DMS53 treated with DMSO at 0.1 percent for 48 hours (cell line): ENCODE results near the gene CCDC63.
"Not testable (repeated sequence)": the region's sequence is repeated elsewhere in the genome, so short reads cannot be mapped to it uniquely, and the experiment has no call there.

Experiments
- DNase-seq: peaks from one replicate; lab custom pipeline; 2025; ENCODE audit not compliant: unreplicated experiment; lab: John Stamatoyannopoulos, UW

The CCDC63 gene

DNA sequence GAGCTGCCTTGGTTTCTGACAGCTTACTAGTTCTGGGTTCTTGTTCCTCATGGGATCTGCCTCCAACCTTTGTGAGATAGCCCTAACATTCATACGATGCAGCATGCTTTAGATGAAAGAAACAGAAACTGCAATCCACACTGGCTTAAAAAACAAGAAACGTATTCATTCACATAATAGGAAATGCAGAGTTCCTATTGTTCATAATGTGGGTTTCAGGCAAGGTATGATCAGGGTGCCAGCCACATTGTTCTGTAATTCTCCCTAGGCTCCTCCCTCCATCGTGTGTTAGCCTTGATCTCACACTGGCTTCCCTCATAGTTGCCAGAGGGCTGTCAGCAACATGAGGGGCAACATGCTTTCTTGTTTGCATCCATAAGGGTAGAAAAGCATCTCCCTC, 2.7 kb upstream of the CCDC63 start:
- no peak for DNase-seq

- no peak for DNase-seq
Observed at GRCh38 chr12:110844551-110845338, 2.0 kb upstream of the CCDC63 start.

DNA sequence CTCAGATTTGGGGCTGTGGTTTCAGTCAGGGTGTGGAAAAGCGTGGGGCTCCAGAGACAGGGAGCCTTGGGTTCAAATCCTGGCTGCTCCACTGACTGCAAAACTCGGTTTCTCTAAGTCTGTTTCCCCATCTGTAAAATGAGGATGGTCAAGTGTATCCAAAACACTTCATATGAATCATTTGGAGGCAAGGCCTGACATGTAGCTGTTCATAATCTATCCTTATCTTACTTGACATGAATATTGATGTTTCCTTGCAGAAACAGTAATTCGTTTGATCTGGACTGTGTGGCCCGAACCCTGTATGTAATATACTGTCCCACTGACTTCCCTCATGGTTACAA, 1.5 kb upstream of the CCDC63 start:
- no peak for DNase-seq

GRCh38 chr12:110848314-110848923, 1.6 kb downstream of the CCDC63 start:
- no peak for DNase-seq

GRCh38 chr12:110849221-110849620, 2.4 kb downstream of the CCDC63 start:
- no peak for DNase-seq

- no peak for DNase-seq
Observed at GRCh38 chr12:110849748-110850403, 3.1 kb downstream of the CCDC63 start.

- no peak for DNase-seq
Observed at GRCh38 chr12:110850762-110851161, 4.0 kb downstream of the CCDC63 start.

GRCh38 chr12:110853836-110854235, 7.0 kb downstream of the CCDC63 start:
- DNase-seq, result no peak

DNA sequence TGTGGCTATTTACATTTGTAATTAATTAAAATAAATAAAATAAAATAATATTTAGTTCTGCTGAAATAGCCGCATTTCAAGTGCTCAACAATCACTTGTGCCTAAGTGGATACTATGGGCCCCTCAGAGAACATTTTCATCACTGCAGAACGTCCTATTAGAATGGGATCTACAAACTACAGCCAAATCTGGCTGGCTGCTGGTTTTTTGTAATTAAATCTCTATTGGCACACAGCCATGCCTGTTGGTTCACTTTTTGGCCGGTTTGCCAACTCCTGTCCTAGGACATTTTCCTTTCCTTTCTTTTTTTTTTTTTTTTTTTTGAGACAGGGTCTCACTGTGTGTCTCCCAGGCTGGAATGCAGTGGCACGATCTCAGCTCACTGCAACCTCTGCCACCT, 9.8 kb downstream of the CCDC63 start:
- DNase-seq, result no peak

DNA sequence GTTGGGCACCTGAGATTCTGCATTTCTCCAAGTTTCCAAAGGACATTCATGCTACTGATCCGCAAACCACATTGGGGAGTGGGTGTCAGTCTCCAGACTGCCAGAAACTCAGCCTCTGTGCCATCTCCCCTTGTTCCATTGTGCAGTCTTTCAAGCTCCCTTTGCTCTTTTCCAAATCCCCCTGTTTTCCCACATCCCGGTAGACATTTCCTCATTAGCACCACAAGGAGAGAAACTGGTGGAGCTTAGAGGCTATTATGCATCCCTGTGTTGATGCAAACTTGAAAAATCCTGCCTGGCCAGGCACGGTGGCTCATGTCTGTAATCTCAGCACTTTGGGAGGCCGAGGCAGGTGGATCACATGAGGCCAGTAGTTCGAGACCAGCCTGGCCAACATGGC, 10.7 kb downstream of the CCDC63 start:
- DNase-seq, result no peak

DNA sequence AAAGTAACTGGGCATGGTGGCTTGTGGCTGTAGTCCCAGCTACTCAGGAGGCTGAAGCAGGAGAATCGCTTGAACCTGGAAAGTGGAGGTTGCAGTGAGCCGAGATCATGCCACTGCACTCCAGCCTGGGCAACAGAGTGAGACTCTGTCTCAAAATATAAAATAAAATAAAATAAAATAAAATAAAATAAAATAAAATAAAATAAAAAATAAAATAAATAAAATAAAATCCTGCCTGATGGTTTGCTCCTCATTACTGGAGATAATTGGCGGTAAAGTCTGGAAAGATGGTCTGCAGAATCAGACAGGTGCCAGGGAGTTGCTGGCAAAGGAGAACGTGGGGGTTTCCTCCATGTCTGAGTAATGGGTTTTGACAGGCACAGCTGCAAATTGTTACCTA, 11.2 kb downstream of the CCDC63 start:
- not testable (repeated sequence) for DNase-seq

DNA sequence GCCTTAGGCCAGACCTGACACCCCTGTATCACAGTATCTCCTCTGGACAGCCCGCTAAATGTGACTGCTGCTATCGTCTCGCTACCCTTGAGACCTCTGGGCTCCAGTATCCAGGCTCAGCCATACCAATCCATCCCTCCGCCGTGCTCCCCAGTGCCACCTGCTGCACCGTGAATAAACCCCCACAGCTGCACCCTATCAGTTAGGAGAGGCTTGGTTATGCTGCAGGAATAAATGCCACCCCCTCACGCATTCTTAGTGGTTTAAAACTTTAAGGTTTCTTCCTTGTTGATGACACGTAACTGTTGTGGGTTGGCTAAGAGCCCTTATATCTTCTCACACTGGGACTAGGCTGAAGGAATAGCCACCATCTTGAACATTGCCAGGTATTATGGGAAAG, 12.1 kb downstream of the CCDC63 start:
- DNase-seq, result no peak

DNA sequence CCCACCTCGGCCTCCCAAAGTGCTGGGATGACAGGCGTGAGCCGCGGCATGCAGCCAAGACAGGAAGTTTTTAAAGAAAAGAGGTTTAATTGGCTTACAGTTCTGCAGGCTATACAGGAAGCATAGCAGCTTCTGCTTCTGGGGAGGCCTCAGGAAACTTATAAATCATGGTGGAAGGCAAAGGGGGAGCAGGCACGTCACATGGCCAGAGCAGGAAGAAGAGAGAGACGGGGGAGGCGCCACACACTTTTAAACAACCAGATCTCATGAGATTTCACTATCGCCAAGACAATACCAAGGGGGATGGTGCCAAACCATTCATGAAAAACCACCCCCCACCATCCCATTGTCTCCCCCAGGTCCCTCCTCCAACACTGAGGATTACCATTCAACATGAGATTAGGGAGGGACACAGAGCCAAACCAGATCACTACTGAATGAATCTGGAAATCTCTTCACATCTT, 14.1 kb downstream of the CCDC63 start:
- DNase-seq, result no peak

DNA sequence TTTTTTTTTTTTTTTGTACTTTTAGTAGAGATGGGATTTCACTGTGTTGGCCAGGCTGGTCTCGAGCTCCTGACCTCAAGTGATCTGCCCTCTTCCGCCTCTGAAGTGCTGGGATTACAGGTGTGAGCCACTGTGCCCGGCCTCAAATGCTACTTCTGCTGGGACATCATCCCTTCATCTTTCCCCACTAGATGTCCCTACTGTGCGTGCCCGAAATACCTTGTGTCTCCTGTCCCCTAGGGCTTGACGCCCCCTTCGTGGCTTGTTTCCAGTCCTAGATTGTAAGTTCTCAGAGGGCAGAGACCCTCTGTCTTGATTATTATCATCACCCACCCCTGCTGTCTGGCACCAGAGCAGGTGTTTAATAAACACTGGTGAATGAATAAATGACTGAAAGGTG, 14.9 kb downstream of the CCDC63 start:
- no peak for DNase-seq

- no peak for DNase-seq
Observed at GRCh38 chr12:110862329-110862728, 15.5 kb downstream of the CCDC63 start.

DNA sequence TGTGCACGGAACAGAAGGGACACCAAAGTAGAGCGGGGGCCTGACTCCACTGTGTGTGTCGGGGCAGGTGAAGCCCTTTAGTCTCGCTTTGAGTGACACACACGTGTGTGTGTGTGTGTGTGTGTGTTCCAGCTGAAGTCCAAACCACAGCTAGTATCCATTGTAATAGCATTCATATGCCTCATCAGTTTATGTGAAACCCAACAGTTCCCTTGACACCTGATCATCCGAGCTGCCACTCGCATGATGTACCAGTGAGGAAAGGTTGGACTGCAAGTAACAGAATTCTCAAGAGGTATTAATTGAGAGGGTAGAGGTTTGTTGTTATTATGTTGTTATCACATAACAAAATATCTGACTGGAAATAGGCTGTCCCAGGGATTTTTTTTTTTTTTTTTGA, 16.4 kb downstream of the CCDC63 start:
- DNase-seq, result no peak

GRCh38 chr12:110865521-110865920, 18.7 kb downstream of the CCDC63 start:
- DNase-seq, result no peak

DNA sequence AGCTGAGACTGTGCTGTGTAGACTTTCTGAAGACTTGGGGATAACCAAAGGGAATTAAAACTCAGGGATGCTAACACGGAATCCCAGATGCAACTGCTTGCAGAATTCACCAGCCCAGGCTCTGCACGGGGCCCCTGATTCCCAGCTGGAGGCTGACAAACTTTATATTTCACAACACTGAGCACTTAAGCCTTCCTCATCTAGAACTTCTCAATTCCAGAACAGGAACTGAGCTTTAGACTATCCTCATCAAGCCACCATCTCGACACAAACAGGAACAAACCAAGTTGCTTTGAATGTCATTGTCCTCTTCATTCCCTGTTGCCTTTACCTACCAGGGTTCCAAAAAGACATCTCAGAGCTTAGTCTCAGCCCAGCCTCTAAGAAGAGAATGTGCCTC, 22.2 kb downstream of the CCDC63 start:
- DNase-seq, result no peak

DNA sequence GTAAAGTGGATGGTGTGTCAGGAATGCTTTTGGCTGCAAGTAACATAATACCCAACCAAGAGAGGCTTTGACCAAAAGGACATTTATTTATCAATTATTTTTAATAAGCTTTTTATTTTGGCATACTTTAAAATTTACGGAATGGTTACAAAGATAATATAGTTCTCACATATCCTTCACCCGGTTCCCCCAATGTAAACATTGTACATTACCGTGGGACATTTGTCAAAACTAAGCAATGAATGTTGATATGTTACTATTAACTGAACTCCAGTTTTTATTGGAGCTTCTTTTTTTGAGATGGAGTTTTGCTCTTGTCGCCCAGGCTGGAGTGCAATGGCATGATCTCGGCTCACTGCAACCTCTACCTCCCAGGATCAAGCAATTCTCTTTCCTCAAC, 23.0 kb downstream of the CCDC63 start:
- no peak for DNase-seq

DNA sequence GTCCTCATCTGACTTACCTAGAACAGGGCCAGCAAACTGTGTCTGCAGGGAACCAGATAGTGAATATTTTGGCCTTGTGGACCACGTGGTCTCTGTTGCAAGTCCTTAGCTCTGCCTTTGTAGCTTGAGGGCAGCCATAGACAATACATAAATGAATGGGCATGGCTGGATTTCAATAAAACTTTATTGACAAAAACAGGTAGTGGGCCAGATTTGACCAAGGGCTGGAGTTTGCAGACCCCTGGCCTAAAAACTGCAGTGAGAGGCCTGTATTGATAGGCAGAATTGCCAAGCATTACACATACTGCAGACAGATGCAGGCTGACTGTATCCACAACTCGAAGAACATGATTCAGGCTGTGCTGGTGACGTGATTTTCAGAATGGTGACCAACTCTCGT, 25.3 kb downstream of the CCDC63 start:
- no peak for DNase-seq

DNA sequence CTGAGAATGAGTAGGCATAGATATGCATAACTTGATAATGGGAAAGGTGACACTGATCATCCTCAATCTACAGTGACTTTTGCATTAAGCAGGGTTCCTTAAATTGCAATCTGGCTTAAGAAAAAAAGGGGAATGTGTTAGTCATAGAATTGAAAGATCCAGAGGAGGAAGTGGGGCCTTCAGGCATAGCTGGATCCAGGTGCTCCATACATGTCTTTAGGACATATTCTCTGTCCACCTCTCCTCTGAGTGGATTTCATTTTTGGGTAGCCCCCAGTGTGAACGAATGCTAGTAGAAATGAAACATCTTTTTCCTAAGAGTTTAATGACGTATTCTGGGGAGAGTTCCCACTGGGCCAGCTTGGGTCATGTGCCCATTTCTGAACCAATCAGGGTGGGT, 27.6 kb downstream of the CCDC63 start:
- no peak for DNase-seq

- DNase-seq, result no peak
Observed at GRCh38 chr12:110874781-110875180, 28.0 kb downstream of the CCDC63 start.
